ENCODE data around the gene RXFP4.
A peak's percentile ranks its signal among the peaks of the same experiment; 100 is the strongest.

The RXFP4 gene

DNA sequence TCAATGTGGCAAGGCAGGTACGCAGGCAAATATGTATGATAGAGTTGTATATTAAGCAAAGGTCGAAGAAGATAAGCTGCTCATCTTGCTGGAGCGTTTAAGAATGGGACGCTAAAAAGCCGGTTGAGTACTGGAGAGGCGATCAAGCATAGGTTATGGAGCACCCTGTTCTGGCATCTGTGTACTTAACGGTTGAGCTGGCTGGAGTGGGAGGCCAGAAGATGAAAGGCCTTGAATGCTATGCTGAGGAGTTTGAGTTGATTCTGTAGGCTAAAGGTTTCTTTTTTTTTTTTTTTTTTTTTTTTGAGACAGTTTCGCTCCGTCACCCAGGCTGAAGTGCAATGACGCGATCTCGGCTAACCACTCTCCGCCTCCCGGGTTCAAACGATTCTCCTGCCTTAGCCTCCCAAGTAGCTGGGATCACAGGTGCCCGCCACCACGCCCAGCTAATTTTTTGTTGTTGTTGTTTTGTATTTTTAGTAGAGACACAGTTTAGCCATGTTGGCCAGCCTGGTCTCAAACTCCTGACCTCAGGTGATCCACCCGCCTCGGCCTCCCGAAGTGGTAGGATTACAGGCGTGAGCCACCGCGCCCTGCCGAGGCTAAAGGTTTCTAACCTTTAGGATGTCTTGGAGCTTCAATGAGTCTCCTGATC lies 6.4 kb upstream of the RXFP4 start:
- no peak for DNase-seq (ENCODE audit: low read depth)
- TF ChIP-seq, protein P1, sequence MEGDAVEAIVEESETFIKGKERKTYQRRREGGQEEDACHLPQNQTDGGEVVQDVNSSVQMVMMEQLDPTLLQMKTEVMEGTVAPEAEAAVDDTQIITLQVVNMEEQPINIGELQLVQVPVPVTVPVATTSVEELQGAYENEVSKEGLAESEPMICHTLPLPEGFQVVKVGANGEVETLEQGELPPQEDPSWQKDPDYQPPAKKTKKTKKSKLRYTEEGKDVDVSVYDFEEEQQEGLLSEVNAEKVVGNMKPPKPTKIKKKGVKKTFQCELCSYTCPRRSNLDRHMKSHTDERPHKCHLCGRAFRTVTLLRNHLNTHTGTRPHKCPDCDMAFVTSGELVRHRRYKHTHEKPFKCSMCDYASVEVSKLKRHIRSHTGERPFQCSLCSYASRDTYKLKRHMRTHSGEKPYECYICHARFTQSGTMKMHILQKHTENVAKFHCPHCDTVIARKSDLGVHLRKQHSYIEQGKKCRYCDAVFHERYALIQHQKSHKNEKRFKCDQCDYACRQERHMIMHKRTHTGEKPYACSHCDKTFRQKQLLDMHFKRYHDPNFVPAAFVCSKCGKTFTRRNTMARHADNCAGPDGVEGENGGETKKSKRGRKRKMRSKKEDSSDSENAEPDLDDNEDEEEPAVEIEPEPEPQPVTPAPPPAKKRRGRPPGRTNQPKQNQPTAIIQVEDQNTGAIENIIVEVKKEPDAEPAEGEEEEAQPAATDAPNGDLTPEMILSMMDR (conservative IDR thresholded peaks at IDR 0.05; ENCODE audit: control insufficient read depth, insufficient read depth, low read depth, low read length), result no peak
- H3K4me3 ChIP-seq (ENCODE audit: control insufficient read depth, low read depth, low read length), result peak overlapping the region; percentile 80

DNA sequence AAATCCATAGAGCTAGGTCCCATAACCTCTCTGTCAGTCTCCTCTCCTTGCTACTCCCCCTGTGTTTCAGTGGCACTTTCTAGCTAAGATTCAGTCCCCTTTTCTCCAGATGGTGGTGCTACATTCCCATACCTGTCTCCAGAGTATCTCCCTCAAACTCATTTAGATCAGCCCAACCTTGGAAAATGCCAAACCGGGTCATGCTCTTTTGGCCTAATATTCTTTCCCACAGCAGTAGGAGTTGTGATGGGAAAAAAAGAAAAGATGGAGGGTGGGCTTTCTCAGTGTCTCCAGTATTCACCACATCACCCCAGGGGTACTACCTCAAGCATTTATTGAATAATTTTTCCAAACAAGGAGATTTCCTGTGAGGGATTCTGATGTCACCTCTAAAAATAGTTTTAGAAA lies 3.2 kb upstream of the RXFP4 start:
- TF ChIP-seq, protein P1 (conservative IDR thresholded peaks at IDR 0.05; ENCODE audit: control insufficient read depth, insufficient read depth, low read depth, low read length), result peak; percentile 71
- DNase-seq (ENCODE audit: low read depth), result peak; percentile 71
- no peak overlapping the region for H3K4me3 ChIP-seq (ENCODE audit: control insufficient read depth, low read depth, low read length)

DNA sequence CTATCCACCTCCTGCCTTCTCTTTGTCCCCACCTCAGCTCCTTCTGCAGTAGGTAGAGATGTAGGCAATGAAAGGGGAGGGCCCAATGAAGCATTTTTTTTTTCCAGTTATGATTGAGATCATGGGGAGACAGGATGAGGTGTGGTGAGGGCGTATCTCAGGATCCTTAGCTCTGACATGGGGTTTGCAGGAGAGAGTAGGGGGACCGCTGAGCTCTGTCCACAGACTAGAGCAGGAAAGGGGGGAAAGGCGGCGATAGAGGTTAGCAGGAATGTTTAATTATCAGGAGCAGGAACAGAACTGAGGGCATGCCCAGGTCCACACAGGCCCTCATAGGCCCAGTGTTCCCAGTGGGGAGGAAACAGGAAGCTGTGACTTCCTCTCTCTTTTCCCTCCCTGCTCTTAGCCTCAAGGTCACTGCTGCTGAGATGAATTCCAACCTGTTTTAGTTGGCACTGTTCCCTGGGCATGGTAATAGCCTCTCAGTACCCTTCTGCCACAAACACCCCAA lies 901 bp upstream of the RXFP4 start:
- peak; percentile 40 for DNase-seq (ENCODE audit: low read depth)
- TF ChIP-seq, protein P1 (conservative IDR thresholded peaks at IDR 0.05; ENCODE audit: control insufficient read depth, insufficient read depth, low read depth, low read length), result no peak

DNA sequence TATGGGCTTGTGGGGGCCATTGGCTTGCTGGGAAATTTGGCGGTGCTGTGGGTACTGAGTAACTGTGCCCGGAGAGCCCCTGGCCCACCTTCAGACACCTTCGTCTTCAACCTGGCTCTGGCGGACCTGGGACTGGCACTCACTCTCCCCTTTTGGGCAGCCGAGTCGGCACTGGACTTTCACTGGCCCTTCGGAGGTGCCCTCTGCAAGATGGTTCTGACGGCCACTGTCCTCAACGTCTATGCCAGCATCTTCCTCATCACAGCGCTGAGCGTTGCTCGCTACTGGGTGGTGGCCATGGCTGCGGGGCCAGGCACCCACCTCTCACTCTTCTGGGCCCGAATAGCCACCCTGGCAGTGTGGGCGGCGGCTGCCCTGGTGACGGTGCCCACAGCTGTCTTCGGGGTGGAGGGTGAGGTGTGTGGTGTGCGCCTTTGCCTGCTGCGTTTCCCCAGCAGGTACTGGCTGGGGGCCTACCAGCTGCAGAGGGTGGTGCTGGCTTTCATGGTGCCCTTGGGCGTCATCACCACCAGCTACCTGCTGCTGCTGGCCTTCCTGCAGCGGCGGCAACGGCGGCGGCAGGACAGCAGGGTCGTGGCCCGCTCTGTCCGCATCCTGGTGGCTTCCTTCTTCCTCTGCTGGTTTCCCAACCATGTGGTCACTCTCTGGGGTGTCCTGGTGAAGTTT lies 550 bp downstream of the RXFP4 start:
- H3K4me3 ChIP-seq (ENCODE audit: control insufficient read depth, low read depth, low read length), result no peak overlapping the region
- TF ChIP-seq, protein P1 (conservative IDR thresholded peaks at IDR 0.05; ENCODE audit: control insufficient read depth, insufficient read depth, low read depth, low read length), result no peak
- no peak for DNase-seq (ENCODE audit: low read depth)

More for the DNA sequence above, 901 bp upstream of the RXFP4 start:
- H3K4me3 ChIP-seq (ENCODE audit: control insufficient read depth, low read depth, low read length), result no peak overlapping the region

DNA sequence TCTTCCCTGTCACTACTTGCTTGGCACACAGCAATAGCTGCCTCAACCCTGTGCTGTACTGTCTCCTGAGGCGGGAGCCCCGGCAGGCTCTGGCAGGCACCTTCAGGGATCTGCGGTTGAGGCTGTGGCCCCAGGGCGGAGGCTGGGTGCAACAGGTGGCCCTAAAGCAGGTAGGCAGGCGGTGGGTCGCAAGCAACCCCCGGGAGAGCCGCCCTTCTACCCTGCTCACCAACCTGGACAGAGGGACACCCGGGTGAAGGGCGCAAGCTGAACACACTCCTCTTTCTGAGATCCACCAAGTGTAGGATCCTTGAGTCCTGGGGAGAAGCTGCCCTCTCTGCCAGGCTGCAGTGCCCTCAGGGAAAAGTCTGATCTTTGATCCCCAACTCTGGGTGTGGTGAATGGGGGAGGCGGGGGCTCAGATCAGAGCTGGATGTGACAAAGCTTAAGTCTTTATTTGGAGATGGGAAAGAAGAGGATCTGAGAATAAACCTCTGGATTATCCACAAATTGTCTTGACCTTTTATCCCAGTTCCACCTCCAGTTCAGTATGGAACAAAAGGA lies 1.2 kb downstream of the RXFP4 start:
- TF ChIP-seq, protein P1 (conservative IDR thresholded peaks at IDR 0.05; ENCODE audit: control insufficient read depth, insufficient read depth, low read depth, low read length), result no peak
- H3K4me3 ChIP-seq (ENCODE audit: control insufficient read depth, low read depth, low read length), result no peak overlapping the region

DNA sequence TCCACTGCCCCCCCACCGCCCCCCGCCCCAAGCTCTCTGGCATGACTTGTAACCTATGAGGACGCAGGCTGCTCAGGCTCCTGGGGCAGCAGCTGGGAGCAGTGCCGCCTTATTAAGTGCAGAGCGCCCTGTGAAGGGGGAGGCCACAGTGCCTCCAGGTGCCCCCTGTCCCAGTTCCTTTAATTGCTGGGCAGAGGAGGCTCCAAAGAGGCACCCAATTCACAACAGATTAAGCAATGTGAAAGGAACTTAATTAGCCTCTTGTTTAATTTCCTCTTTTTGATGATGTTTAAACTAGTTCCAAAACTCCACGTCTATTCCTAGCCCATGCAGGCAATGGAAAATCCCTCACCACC lies 3.0 kb downstream of the RXFP4 start:
- H3K4me3 ChIP-seq (ENCODE audit: control insufficient read depth, low read depth, low read length), result no peak overlapping the region
- no peak for DNase-seq (ENCODE audit: low read depth)
- TF ChIP-seq, protein P1 (conservative IDR thresholded peaks at IDR 0.05; ENCODE audit: control insufficient read depth, insufficient read depth, low read depth, low read length), result no peak

More for the DNA sequence above, 1.2 kb downstream of the RXFP4 start:
- DNase-seq (ENCODE audit: low read depth), result no peak
